GM23338 (cell line): ENCODE data around the gene LXN. TPM values are rescaled to one million over a fixed set of nuclear protein-coding genes. Genes with fewer than 3 reads are reported as not detected.
A peak's percentile ranks its signal among the peaks of the same experiment; 100 is the strongest.

Experiments
- ATAC-seq: fragments of 200-7000 bp; cut with Tn5 transposase; 3 replicates; pipeline ENCODE4 v1.9.1; 2020
- DNase-seq: peaks from one replicate; pipeline ENCODE4 v3.0.0-alpha.2; 2015; ENCODE audit warnings: low spot score
- H2AFZ ChIP-seq: fragments of 200-600 bp; sonication (generic); 2 replicates; pipeline ENCODE4 v1.8.0; 2016; ENCODE audit warnings: antibody characterized with exemption, mild to moderate bottlenecking, moderate library complexity
- H3F3A ChIP-seq: fragments of 200-600 bp; sonication (generic); replicated peaks from 2 replicates; pipeline ENCODE4 v1.8.0; 2017; ENCODE audit warnings: antibody characterized with exemption, mixed run types, low read depth
- H3K27ac ChIP-seq: fragments of 200-600 bp; sonication (generic); 2 replicates; pipeline ENCODE4 v1.6.1; 2016; ENCODE audit warnings: low read depth
- H3K27me3 ChIP-seq: fragments of 200-600 bp; sonication (generic); 2 replicates; pipeline ENCODE4 v1.8.0; 2016; ENCODE audit warnings: mild to moderate bottlenecking, mixed run types, moderate library complexity; ENCODE audit not compliant: insufficient read depth
- H3K36me3 ChIP-seq: fragments of 200-600 bp; sonication (generic); 2 replicates; pipeline ENCODE4 v1.8.0; 2016; ENCODE audit warnings: mild to moderate bottlenecking; ENCODE audit not compliant: insufficient read depth
- H3K4me1 ChIP-seq: fragments of 200-600 bp; sonication (generic); 2 replicates; pipeline ENCODE4 v1.8.0; 2016; ENCODE audit warnings: mild to moderate bottlenecking, moderate library complexity; ENCODE audit not compliant: insufficient read depth
- H3K4me2 ChIP-seq: fragments of 200-600 bp; sonication (generic); 2 replicates; pipeline ENCODE4 v1.7.1; 2017; ENCODE audit warnings: mixed run types
- H3K4me3 ChIP-seq: fragments of 200-600 bp; sonication (generic); 2 replicates; pipeline ENCODE4 v1.6.1; 2016; ENCODE audit warnings: mixed run types
- H3K79me2 ChIP-seq: fragments of 200-600 bp; sonication (generic); replicated peaks from 2 replicates; pipeline ENCODE4 v1.8.0; 2017; ENCODE audit warnings: mild to moderate bottlenecking; ENCODE audit not compliant: insufficient read depth
- H3K9me2 ChIP-seq: fragments of 200-600 bp; sonication (generic); 2 replicates; pipeline ENCODE4 v1.8.0; 2017; ENCODE audit not compliant: insufficient read depth
- H4K20me1 ChIP-seq: fragments of 200-600 bp; sonication (generic); replicated peaks from 2 replicates; pipeline ENCODE4 v1.8.0; 2017; ENCODE audit warnings: mild to moderate bottlenecking; ENCODE audit not compliant: insufficient read depth
- H3K27ac Mint-ChIP-seq: 2 replicates; pipeline ENCODE4 v1.8.0; 2020; ENCODE audit warnings: inconsistent platforms, mild to moderate bottlenecking, moderate library complexity, mixed read lengths
- H3K27me3 Mint-ChIP-seq: 3 replicates; pipeline ENCODE4 v1.8.0; 2022; ENCODE audit warnings: low read depth, mild to moderate bottlenecking, moderate library complexity, mixed read lengths, inconsistent platforms; ENCODE audit not compliant: insufficient read depth, poor library complexity
- H3K36me3 Mint-ChIP-seq: 3 replicates; pipeline ENCODE4 v1.8.0; 2021; ENCODE audit warnings: low read depth, mild to moderate bottlenecking, inconsistent platforms, moderate library complexity, mixed read lengths
- H3K4me1 Mint-ChIP-seq: 3 replicates; pipeline ENCODE4 v1.8.0; 2020; ENCODE audit warnings: mild to moderate bottlenecking, inconsistent platforms, mixed read lengths
- H3K4me3 Mint-ChIP-seq: 3 replicates; pipeline ENCODE4 v1.8.0; 2021; ENCODE audit warnings: moderate library complexity, mild to moderate bottlenecking, inconsistent platforms, mixed read lengths
- H3K9me3 Mint-ChIP-seq: 3 replicates; pipeline ENCODE4 v1.8.0; 2020; ENCODE audit warnings: moderate library complexity, mild to moderate bottlenecking, inconsistent platforms, mixed read lengths
- CREB1 ChIP-seq: fragments of 250-450 bp; sonication (Bioruptor Pico); IDR thresholded peaks from 2 replicates; pipeline ENCODE4 v1.5.0; 2020; ENCODE audit warnings: low read depth, mild to moderate bottlenecking, moderate library complexity
- POLR2AphosphoS5 ChIP-seq: IDR thresholded peaks from 2 replicates; pipeline ENCODE4 v1.6.1; 2016; ENCODE audit warnings: antibody characterized with exemption, low read depth
- ZNF114 ChIP-seq: fragments of 250-450 bp; sonication (Bioruptor Pico); IDR thresholded peaks from 2 replicates; pipeline ENCODE4 v1.5.0; 2020; ENCODE audit warnings: mild to moderate bottlenecking, moderate library complexity
- long read RNA-seq: library from polyadenylated mRNA; unstranded; transcript quantifications from one replicate; pipeline ENCODE4 v2.0.0, GENCODE V29; 2020; ENCODE audit not compliant: unreplicated experiment
- polyA plus RNA-seq: library from polyadenylated mRNA; unstranded; fragments of >200 nt; fragmentation: Nextera tagmentation; extraction: Ambion mirVana; gene quantifications from 2 replicates; pipeline ENCODE4 v1.2.1, GENCODE V29; 2016
- total RNA-seq: library from RNA; depleted of rRNA; stranded (reverse); fragments of >200 nt; shearing (Covaris generic); gene quantifications from 2 replicates; pipeline ENCODE4 v1.2.3, GENCODE V29; 2014; rRNA removed
- TF ChIP-seq, protein P1 (sequence below), 2 experiments: fragments of 200-600 bp in 1 of 2; sonication (generic) in 1 of 2; conservative IDR thresholded peaks; 2 replicates each; pipeline versions ENCODE4 v1.5.1 to v1.6.1; 2016 to 2017; ENCODE audit warnings: antibody characterized with exemption in 2 of 2, low read depth in 2 of 2, mild to moderate bottlenecking in 2 of 2, moderate library complexity in 1 of 2
- TF ChIP-seq, protein P2 (sequence below): IDR thresholded peaks from 2 replicates; pipeline ENCODE4 v1.6.1; 2016; ENCODE audit warnings: antibody characterized with exemption
- TF ChIP-seq, protein P3 (sequence below): fragments of 250-450 bp; sonication (Bioruptor Pico); IDR thresholded peaks from 2 replicates; pipeline ENCODE4 v1.5.0; 2020; ENCODE audit warnings: mild to moderate bottlenecking, moderate library complexity

Gene LXN, protein sequence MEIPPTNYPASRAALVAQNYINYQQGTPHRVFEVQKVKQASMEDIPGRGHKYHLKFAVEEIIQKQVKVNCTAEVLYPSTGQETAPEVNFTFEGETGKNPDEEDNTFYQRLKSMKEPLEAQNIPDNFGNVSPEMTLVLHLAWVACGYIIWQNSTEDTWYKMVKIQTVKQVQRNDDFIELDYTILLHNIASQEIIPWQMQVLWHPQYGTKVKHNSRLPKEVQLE
- 5.5 and 5.6 TPM in 2 replicates for total RNA-seq
- polyA plus RNA-seq: 8.3 and 10.0 TPM in 2 replicates
- long read RNA-seq, transcript LXN-201 (6 exons, 1,116 nt): major isoform, 9 of 9 reads
- long read RNA-seq, partial matches to known transcripts: 0 of 9 reads
- long read RNA-seq, other reads (novel, unspliced or antisense): 0 of 9 reads

DNA sequence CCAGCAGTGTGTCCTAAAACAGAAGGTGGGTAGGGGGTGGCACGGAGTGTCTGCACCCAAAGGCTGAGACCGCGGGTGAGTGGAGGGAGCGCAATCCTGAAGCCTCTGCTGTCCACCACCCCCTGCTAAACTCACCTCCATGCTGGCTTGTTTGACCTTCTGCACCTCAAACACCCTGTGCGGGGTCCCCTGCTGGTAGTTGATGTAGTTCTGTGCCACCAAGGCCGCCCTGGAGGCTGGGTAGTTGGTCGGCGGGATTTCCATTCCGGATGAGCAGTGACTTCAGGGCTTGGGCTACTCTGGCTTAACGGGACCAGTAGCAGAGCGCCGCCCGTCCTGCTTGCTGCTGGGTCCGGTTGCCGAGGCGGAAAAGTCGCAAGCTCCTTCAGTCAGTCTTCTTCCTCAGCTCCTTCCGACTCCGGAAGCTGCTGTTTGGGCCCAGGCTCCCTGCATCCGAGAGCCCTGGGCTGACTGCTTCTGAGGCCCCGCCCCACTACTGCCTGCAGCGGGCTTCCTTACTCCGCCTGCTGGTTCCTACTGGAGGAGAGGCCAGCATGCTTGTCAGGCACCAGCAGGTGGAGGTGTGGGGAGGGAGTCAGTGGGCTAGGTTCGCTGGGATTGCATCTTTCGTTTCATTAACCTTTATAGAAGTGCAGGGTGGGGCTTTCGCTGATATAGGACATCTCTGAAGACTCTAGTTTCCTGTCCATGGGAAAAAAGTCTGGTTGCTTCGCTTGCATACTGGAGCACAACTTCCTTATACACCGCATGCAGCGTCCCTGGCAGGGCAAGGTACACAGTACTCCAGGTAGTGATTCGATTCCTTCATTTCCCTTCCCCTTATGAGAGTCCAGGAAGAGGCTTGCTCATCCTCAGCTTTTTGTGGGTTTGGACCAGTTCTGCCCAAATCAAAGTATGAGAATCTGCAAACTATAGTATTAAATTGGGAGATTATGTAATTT, at the start of gene LXN:
Gene LXN (minus strand): TSS at position 434 of the 962 bp plus-strand sequence. CDS start 170 bp downstream, at position 264.
- Histone ChIP-seq H3K4me2 (peak within 1 kb of the TSS; percentile 83), H3K27me3 (no peaks in the 10 kb centered on the region), H3K27ac (peak within 1 kb of the TSS; percentile 88), H3K4me3 (peak within 1 kb of the TSS; percentile 77), H4K20me1 (no peaks in the 10 kb centered on the region; the same call in 1 of the 2 replicates), H3F3A (no peaks in the 10 kb centered on the region), H3K79me2 (no peaks in the 10 kb centered on the region), H3K36me3 (no peaks in the 10 kb centered on the region), H3K9me2 (no peaks in the 10 kb centered on the region), H2AFZ (peak within 1 kb of the TSS; percentile 87; the same call in 1 of the 2 replicates), H3K4me1 (peaks cover 11% of the 10 kb centered on the region)
- peaks cover 1% of the 10 kb centered on the region; the same call in 2 of the 3 replicates for H3K36me3 Mint-ChIP-seq
- H3K4me3 Mint-ChIP-seq: peak within 1 kb of the TSS; percentile 74
- peak; percentile 97 for DNase-seq
- peaks cover 4% of the 10 kb centered on the region for H3K27me3 Mint-ChIP-seq
- TF ChIP-seq CREB1: 0 out of 2 replicates have a peak, but pooled peaks have one; percentile 23
- TF ChIP-seq POLR2AphosphoS5: peak; percentile 64
- TF ChIP-seq, protein P1, sequence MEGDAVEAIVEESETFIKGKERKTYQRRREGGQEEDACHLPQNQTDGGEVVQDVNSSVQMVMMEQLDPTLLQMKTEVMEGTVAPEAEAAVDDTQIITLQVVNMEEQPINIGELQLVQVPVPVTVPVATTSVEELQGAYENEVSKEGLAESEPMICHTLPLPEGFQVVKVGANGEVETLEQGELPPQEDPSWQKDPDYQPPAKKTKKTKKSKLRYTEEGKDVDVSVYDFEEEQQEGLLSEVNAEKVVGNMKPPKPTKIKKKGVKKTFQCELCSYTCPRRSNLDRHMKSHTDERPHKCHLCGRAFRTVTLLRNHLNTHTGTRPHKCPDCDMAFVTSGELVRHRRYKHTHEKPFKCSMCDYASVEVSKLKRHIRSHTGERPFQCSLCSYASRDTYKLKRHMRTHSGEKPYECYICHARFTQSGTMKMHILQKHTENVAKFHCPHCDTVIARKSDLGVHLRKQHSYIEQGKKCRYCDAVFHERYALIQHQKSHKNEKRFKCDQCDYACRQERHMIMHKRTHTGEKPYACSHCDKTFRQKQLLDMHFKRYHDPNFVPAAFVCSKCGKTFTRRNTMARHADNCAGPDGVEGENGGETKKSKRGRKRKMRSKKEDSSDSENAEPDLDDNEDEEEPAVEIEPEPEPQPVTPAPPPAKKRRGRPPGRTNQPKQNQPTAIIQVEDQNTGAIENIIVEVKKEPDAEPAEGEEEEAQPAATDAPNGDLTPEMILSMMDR (conservative IDR thresholded peaks at IDR 0.05; ENCODE audit: low read depth in 2 of 2): peak; percentile 61 to 80
- TF ChIP-seq ZNF114 (CRISPR knock-in tag): no peak
- peak within 1 kb of the TSS; percentile 91 for H3K27ac Mint-ChIP-seq
- H3K4me1 Mint-ChIP-seq: peaks cover 12% of the 10 kb centered on the region; the same call in 2 of the 3 replicates
- peak; percentile 99 for ATAC-seq
- H3K9me3 Mint-ChIP-seq: no peaks in the 10 kb centered on the region

DNA sequence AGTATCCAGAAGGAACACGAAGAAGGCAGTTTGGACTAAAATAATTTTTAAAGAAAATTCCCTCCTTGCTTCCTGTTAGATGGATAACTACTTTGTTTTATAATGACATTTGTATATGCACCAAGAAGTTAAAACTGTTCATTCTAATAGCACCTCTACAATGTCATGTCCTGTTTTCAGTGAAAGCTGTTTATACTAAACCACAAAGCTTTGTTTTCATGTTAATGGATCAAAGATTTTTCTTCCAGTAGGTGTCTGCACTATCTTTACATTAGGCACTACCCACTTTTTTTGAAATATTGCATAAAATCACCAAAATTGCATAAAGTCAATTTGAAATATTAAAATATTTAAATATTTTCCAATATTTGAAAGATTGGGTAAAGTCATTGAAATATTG, 49.7 kb upstream of the LXN start:
- Histone ChIP-seq H3K4me1 (peaks cover 5% of the 10 kb centered on the region; the same call in 1 of the 2 replicates), H2AFZ (no peak overlapping the region), H3K27ac (no peak overlapping the region), H3K79me2 (no peaks in the 10 kb centered on the region), H3F3A (no peaks in the 10 kb centered on the region), H3K9me2 (no peaks in the 10 kb centered on the region), H4K20me1 (no peaks in the 10 kb centered on the region; the same call in 1 of the 2 replicates), H3K27me3 (no peaks in the 10 kb centered on the region), H3K4me2 (no peak overlapping the region), H3K4me3 (no peak overlapping the region), H3K36me3 (no peaks in the 10 kb centered on the region)
- no peak for DNase-seq
- no peak for ATAC-seq
- no peak overlapping the region for H3K4me3 Mint-ChIP-seq
- H3K27me3 Mint-ChIP-seq: peaks cover 4% of the 10 kb centered on the region
- H3K4me1 Mint-ChIP-seq: peaks cover 14% of the 10 kb centered on the region
- H3K27ac Mint-ChIP-seq: no peak overlapping the region
- peaks cover 18% of the 10 kb centered on the region for H3K36me3 Mint-ChIP-seq
- no peaks in the 10 kb centered on the region for H3K9me3 Mint-ChIP-seq
- TF ChIP-seq, protein P2, sequence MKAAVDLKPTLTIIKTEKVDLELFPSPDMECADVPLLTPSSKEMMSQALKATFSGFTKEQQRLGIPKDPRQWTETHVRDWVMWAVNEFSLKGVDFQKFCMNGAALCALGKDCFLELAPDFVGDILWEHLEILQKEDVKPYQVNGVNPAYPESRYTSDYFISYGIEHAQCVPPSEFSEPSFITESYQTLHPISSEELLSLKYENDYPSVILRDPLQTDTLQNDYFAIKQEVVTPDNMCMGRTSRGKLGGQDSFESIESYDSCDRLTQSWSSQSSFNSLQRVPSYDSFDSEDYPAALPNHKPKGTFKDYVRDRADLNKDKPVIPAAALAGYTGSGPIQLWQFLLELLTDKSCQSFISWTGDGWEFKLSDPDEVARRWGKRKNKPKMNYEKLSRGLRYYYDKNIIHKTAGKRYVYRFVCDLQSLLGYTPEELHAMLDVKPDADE: no peak
- TF ChIP-seq, protein P3, sequence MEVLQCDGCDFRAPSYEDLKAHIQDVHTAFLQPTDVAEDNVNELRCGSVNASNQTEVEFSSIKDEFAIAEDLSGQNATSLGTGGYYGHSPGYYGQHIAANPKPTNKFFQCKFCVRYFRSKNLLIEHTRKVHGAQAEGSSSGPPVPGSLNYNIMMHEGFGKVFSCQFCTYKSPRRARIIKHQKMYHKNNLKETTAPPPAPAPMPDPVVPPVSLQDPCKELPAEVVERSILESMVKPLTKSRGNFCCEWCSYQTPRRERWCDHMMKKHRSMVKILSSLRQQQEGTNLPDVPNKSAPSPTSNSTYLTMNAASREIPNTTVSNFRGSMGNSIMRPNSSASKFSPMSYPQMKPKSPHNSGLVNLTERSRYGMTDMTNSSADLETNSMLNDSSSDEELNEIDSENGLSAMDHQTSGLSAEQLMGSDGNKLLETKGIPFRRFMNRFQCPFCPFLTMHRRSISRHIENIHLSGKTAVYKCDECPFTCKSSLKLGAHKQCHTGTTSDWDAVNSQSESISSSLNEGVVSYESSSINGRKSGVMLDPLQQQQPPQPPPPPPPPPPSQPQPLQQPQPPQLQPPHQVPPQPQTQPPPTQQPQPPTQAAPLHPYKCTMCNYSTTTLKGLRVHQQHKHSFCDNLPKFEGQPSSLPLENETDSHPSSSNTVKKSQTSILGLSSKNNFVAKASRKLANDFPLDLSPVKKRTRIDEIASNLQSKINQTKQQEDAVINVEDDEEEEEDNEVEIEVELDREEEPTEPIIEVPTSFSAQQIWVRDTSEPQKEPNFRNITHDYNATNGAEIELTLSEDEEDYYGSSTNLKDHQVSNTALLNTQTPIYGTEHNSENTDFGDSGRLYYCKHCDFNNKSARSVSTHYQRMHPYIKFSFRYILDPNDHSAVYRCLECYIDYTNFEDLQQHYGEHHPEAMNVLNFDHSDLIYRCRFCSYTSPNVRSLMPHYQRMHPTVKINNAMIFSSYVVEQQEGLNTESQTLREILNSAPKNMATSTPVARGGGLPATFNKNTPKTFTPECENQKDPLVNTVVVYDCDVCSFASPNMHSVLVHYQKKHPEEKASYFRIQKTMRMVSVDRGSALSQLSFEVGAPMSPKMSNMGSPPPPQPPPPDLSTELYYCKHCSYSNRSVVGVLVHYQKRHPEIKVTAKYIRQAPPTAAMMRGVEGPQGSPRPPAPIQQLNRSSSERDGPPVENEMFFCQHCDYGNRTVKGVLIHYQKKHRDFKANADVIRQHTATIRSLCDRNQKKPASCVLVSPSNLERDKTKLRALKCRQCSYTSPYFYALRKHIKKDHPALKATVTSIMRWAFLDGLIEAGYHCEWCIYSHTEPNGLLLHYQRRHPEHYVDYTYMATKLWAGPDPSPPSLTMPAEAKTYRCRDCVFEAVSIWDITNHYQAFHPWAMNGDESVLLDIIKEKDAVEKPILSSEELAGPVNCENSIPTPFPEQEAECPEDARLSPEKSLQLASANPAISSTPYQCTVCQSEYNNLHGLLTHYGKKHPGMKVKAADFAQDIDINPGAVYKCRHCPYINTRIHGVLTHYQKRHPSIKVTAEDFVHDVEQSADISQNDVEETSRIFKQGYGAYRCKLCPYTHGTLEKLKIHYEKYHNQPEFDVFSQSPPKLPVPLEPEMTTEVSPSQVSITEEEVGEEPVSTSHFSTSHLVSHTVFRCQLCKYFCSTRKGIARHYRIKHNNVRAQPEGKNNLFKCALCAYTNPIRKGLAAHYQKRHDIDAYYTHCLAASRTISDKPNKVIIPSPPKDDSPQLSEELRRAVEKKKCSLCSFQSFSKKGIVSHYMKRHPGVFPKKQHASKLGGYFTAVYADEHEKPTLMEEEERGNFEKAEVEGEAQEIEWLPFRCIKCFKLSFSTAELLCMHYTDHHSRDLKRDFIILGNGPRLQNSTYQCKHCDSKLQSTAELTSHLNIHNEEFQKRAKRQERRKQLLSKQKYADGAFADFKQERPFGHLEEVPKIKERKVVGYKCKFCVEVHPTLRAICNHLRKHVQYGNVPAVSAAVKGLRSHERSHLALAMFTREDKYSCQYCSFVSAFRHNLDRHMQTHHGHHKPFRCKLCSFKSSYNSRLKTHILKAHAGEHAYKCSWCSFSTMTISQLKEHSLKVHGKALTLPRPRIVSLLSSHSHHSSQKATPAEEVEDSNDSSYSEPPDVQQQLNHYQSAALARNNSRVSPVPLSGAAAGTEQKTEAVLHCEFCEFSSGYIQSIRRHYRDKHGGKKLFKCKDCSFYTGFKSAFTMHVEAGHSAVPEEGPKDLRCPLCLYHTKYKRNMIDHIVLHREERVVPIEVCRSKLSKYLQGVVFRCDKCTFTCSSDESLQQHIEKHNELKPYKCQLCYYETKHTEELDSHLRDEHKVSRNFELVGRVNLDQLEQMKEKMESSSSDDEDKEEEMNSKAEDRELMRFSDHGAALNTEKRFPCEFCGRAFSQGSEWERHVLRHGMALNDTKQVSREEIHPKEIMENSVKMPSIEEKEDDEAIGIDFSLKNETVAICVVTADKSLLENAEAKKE: no peak
- no peak for TF ChIP-seq POLR2AphosphoS5
